Right lung (tissue), 5 donors: ENCODE measurements around the gene USB1. TPM values are rescaled to one million over a fixed set of nuclear protein-coding genes. Genes with fewer than 3 reads are reported as not detected.

Source experiments
- DNase-seq, 2 donors: peaks; one replicate each; pipeline ENCODE4 v3.0.0-alpha.2; 2013
- polyA plus RNA-seq, 5 donors: library from polyadenylated mRNA; unstranded; fragments of 120-200 nt; gene quantifications; one replicate each; pipeline versions ENCODE4 v1.2.1 to v1.2.3, GENCODE V29; 2013; ENCODE audit warnings: inconsistent platforms in 1 of 5, low replicate concordance in 1 of 5; ENCODE audit not compliant: insufficient read length in 5 of 5, insufficient read depth in 1 of 5

The USB1 gene
- polyA plus RNA-seq, 5 donors = 19.8 to 28.2 (median 22.5) TPM

DNA sequence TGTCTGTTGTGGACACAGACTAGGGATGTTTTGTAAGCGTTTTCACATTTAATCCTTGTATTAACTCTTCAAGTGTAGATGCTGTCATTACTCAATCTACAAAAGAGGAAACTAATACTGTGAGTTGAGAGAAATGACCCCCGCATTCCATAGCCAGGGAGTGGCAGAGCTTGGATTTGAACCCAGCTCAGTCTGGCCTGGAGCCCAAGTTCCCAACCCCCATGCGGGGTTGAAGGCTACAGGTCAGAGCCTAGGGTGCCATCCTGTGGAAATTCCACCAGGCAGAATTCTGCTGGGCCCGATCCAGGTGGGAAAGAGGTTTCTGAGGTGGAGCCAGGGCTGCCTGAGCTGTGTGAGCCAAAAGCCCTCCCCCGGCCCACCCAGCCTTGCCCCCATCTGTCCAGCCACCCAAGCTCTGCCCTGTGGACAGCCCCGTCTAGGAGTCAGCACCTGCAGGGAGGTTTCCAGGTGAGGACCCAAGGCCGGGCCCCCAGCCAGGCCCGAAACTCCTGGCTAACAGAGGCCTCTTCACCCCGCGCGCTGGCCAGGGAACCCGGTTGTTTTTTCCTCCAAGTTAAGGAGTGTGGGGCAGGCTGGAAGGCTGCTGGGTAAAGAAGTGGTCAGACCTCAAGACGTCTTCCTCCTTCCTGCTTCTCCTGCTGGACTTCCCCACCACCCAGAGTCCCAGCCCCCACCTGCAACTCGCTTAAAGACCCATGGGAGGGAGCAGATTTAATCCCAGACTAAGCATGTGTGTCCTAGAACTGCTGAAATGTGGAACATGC lies 30.0 kb downstream of the USB1 start:
- DNase-seq = no peak

DNA sequence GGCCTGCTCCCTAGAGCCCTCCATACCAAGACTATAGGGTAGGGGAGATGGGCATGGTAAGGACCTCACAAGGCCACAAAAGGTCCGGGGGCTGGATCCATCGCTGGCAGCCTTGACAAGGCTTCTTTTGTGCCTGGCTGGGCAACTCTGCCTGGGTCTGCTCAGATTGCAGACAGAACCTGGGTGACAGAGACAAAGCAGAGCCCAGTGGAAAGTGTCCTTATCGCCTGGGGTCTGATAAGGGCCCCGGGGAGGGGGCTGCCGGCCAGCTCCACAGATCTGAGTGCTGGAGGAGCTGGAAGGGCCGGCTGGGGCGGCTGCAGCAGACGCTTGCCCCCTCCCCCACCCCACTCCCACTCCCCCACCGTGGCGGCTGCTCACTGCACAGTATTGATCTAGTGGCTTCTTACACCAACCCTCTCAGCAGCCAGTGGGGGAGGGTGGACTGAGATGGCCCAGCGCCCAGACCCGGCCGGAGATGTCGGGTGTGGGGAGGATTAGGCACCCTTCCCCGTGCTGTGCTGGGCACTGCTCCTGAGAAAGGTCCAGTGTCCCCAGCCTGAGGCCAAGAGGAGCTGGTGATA lies 31.6 kb downstream of the USB1 start:
- DNase-seq = peak in 1 of 2 donors; percentile 52

GRCh38 chr16:58034128-58034685 lies 33.0 kb downstream of the USB1 start:
- no peak for DNase-seq

GRCh38 chr16:58034774-58035173 lies 33.6 kb downstream of the USB1 start:
- DNase-seq = no peak

GRCh38 chr16:58035356-58036170 lies 34.4 kb downstream of the USB1 start:
- no peak for DNase-seq

DNA sequence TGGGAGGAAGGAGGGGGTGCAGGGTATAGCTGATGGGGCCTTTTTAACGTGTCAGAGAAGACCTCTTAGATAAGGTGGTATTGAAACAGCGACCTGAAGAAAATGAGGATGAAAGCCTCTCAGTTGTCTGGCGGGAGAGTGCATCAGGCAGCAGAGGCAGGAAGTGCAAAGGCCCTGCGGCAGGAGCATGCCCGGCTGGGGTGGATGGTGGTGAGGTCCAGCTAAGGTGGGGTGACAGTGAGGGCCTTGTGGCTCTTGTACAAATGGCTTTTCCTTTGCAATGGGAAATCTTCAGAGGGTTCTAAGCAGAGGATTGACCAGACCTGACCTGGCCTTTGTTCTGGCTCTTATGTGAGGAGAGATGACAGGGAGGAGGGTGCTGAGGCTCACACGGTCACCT lies 35.7 kb downstream of the USB1 start:
- DNase-seq = no peak

DNA sequence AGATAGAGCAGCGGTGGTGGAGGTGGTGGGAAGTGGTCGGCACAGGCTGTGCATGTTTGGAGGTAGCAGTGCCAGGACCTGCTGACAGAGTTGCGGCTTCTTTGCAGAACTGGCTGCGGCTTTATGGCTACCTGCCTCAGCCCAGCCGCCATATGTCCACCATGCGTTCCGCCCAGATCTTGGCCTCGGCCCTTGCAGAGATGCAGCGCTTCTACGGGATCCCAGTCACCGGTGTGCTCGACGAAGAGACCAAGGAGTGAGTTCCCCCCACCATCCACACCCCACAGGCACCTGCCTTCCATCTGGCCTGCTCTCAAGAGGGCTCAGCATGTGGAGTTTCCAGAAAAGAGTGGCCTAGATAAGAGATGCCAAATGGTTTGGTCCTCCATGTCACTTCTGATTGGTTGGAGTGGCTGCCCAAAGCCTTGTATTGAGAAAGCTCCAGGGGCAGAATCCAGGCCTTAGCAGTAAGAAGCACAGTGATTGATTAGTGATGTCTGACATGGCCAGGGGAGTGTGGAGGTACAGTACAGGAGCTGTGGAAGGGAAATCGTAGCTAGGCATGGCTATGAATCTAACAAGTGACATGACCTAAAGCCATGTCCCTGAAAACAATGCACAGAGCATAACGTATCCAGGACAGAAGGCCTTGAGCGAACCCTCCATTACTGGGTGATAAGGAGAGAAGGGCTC lies 36.3 kb downstream of the USB1 start:
- DNase-seq = no peak

DNA sequence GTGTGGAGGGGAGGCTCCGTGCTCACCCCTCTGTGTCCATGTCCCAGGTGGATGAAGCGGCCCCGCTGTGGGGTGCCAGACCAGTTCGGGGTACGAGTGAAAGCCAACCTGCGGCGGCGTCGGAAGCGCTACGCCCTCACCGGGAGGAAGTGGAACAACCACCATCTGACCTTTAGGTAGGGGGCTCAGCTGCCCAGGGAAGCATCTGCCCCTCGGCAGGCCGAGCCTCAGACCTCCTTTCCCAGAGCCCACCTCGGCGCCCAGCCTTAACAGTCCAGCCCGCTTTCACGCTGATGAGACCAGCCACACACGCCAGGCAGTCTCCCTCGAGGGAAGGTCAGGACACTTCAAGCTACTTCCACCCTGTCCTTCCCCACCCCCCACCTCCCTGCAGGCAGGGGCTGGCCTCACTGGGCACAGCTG lies 37.0 kb downstream of the USB1 start:
- DNase-seq = no peak

- no peak for DNase-seq
These were observed 38.8 kb downstream of the USB1 start for GRCh38 chr16:58039829-58040495.

GRCh38 chr16:58040496-58040846 lies 39.3 kb downstream of the USB1 start:
- DNase-seq = no peak

DNA sequence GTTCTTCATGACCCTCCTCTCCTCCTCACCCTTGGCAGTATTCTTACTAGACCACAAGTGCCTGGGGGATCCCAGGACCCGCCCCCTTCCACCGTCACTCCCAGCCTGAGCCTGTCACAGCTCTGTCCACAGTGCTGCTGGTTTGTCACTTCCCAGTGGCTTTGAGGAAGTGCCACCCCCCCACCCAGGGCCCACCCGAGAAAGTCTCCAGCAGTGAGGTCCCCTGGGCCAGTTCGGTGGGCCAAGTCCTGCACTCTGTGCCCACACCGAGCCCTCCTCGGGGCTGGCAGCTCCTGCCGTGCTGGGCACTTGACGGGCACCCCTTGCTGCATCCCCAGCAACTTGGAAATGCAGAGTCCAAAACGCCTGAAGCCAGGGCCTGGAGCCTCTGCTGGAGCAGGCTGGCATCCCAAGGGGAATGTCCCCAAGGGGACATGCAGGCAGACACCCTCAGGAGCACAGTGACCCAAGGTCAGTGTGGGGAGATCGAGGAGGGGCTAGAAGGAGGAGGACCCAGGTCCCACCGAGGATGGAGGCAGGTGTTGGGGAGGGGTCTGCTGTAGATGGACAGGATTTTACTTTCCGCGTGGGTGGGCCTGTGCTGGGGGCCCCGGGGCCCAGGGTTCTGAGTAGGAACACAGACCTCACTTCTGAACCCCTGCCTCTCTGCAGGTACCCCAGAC lies 39.9 kb downstream of the USB1 start:
- DNase-seq = no peak

GRCh38 chr16:58041628-58041955 lies 40.4 kb downstream of the USB1 start:
- DNase-seq = no peak

GRCh38 chr16:58042001-58042885 lies 41.0 kb downstream of the USB1 start:
- DNase-seq = no peak

DNA sequence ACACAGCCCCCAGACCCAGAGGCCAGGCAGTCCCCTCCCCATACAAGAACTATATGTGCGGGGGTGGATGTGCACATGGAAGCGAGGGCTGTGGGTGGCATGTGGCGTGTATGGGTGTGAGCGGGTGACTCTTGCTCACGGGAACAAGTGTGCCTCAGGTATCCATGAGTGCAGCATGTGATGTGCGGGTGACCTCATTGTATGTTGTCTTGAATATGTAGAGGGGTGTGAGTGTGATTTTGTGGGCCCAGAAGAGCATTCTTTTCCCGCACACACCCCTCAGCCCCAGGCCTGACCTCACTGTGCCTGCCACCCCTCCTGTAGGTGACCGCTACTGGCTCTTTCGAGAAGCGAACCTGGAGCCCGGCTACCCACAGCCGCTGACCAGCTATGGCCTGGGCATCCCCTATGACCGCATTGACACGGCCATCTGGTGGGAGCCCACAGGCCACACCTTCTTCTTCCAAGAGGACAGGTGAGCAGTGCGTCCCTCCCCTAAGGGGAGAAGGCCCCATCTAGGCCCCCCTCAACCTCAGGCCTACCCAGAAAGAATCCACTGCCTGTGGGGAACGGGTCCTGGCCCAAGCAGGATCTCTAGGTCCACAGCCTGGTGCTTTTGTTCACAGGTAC lies 41.8 kb downstream of the USB1 start:
- DNase-seq = no peak

DNA sequence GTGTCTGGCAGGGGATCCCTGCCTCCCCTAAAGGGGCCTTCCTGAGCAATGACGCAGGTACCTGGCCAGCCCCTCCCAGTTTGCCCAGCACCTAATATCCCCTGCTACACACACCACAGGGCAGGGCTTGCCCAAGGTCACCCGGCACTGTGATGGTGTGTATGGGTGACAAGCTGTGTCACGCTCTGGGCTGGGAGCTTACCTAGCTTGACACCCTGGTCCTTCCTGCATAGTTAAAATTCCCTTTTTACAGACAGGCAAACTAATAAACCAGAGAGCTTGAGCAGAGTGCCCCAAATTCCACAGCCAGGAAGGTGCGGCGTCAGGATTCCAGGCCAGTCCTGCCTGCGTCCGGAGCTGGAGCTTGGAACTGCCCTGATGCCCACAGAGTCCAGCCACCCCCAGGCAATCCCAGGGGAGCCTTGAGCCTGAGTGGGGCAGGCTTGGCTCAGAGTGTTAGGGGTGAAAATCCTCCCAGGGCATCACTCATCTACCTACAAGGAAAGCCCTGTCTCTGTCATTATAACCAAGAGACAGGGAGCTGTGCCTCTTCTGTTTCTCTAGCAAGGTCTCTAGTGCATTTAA lies 42.5 kb downstream of the USB1 start:
- DNase-seq = no peak

- DNase-seq = no peak
These were observed 43.2 kb downstream of the USB1 start for GRCh38 chr16:58044266-58045019.

DNA sequence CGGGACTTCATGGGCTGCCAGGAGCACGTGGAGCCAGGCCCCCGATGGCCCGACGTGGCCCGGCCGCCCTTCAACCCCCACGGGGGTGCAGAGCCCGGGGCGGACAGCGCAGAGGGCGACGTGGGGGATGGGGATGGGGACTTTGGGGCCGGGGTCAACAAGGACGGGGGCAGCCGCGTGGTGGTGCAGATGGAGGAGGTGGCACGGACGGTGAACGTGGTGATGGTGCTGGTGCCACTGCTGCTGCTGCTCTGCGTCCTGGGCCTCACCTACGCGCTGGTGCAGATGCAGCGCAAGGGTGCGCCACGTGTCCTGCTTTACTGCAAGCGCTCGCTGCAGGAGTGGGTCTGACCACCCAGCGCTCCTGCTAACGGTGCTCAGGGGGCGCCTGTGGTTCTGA lies 43.9 kb downstream of the USB1 start:
- no peak for DNase-seq
